GM19467 (cell line): ENCODE measurements around the gene RIC1.
"Not testable (repeated sequence)": the region's sequence is repeated elsewhere in the genome, so short reads cannot be mapped to it uniquely, and the experiment has no call there.

Source experiments
- ATAC-seq: cut with Tn5 transposase; IDR thresholded peaks from one replicate; pipeline ENCODE4 v1.9.1; 2021; ENCODE audit warnings: mild to moderate bottlenecking, moderate library complexity; ENCODE audit not compliant: unreplicated experiment

Gene RIC1

DNA sequence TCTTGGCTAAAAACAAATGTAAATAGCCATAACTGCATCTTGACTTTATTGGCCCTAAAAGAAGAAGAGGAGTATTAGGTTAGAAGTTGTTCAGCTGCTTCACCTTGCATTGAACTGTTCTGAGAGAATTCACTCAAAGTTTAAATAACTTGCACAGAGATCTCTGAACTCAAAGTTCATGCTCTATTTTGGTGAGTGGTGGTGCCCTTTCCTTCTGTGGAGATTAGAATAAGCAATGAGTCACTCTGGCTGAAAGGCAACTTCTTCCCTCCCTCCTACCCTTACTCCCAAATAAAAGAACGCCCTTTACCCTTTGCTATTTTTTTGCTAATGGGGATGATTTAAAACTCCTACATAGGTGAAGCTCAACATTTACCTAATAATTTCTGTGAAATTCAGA lies 155.1 kb downstream of the RIC1 start:
- no peak for ATAC-seq

- no peak for ATAC-seq
These were observed 155.8 kb downstream of the RIC1 start for GRCh38 chr9:5784526-5785315.

GRCh38 chr9:5786370-5787127 lies 157.6 kb downstream of the RIC1 start:
- ATAC-seq: no peak

DNA sequence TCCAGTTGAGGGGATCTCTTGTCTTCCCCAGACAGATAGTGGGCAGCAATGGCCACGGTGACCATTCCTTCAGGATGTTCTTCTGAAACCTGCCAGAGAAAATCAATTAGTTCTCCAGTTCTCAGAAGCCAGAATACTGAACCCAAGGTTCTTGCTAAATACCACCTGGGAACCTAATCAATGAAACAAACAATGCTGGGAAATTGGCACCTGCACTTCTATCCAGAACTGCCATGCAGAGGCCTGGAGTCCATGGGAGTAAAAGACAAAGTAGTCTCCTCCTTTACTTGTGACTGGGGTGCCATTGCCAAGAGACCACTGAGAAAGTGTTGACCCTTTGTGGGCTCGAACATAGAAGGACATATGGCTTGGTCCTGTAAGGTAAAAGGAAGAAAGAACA lies 158.3 kb downstream of the RIC1 start:
- ATAC-seq: no peak

- no peak for ATAC-seq
These were observed 158.9 kb downstream of the RIC1 start for GRCh38 chr9:5787759-5788302.

- no peak for ATAC-seq
These were observed 160.6 kb downstream of the RIC1 start for GRCh38 chr9:5789489-5789888.

- ATAC-seq: no peak
These were observed 162.0 kb downstream of the RIC1 start for GRCh38 chr9:5790923-5791322.

DNA sequence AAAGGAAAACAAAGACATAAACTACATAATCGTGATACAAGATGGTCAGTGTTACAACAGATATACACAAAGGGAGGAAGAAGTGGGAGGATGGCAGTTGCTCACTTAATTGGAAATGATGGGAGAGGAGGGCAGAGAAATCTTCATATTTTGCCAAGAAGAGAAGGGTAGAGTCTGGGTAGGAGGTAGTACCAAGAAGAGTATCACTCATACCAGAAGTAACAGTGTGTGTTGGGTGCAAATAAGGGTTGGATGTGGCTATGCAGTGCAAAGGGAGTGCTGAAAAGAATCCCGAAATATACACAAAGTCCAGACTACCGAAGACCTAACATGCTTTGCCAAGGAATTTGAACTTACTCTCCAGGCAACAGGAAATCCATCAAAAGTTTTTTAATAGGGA lies 163.0 kb downstream of the RIC1 start:
- ATAC-seq: no peak

GRCh38 chr9:5793812-5794211 lies 164.9 kb downstream of the RIC1 start:
- ATAC-seq: no peak

DNA sequence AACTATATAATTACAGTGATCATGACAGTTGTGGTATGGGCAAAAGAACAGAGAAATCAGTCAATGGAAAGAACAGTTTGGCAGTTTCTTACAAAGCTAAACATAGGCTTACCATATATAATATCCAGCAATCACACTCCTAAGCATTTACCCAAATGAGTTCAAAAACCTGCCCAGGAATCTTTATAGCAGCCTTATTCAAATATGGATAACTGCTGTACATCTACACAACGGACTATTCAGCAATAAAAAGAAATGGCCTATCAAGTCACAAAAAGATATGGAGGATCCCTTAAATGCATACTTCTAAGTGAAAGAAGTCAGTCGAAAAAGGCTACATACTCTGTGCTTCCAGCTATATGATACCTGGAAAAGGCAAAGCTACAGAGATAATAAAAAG lies 167.4 kb downstream of the RIC1 start:
- ATAC-seq: no peak

DNA sequence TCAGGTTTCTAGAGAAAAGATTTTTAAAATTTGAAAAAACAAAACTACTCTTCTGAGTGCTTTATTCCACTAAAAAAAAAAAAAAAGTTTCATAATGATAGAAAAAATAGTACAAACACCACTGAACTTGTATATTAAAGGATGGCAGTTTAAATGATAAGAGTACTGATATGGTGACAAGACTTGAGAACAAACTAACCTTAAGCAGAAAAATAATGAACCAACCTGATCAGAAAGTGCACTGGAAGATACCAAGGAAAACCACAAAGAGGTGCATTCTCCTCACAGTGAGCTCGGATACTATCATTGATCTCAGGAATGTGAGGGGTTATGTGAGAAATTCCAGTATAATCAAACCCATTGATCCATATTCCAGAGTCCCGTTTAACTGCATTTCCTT lies 169.7 kb downstream of the RIC1 start:
- ATAC-seq: no peak

GRCh38 chr9:5799314-5799713 lies 170.4 kb downstream of the RIC1 start:
- ATAC-seq: no peak

GRCh38 chr9:5800378-5800777 lies 171.5 kb downstream of the RIC1 start:
- ATAC-seq: not testable (repeated sequence)

DNA sequence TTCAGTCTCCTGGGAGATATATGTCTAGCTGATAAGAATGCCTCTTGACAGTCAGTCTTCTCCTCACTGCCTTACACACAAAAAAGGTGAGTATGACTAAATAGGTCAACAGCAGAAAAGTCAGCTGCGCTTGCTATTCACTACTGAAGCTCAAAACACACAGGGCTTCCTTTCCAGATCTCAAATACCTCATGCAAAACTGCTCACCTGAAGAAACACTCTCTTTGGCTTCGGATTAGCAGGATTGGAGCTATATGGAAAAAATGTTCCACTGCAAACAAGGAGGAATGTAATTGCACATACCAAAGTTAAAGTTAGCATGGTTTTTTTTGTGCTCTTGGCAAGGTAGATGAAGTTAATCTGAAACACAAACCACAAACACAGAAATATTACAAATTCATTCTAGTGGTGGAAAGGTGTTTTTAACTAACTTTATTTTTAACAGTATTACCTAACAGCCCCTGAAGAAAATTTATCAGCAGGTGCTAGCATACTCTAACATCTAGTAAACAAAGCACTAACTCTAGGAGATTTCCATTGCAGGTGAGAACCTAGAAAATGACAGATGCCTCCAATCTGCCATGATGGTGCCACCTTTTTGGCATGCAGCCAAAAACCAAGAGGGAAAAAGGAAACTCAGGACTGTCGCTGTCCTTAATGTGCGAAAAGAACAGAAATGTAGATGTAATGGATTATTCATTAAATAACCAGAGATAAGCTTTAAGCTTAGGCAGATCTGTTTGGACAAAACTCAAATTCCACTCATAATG lies 172.2 kb downstream of the RIC1 start:
- ATAC-seq: no peak

- no peak for ATAC-seq
These were observed 172.8 kb downstream of the RIC1 start for GRCh38 chr9:5801739-5802113.

DNA sequence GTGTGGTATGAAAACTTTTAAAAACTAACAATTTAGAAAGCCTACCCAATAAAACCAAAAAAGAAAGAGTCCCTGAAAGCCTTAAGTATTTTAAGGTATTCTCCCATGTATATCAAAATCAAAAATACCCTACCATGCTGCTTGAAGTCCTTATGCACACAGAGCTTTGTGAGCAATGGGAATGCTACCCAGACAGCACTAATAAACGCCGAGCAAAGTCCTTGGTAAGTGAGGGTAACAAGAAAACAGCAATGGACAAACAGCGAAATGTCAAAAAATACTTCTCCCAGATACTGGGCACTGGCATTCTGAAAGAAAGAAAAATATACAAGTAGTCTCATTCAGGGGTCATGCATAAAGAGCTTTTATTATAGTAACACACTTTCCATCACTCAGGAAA lies 176.6 kb downstream of the RIC1 start:
- no peak for ATAC-seq

- ATAC-seq: no peak
These were observed 182.8 kb downstream of the RIC1 start for GRCh38 chr9:5811751-5812150.

DNA sequence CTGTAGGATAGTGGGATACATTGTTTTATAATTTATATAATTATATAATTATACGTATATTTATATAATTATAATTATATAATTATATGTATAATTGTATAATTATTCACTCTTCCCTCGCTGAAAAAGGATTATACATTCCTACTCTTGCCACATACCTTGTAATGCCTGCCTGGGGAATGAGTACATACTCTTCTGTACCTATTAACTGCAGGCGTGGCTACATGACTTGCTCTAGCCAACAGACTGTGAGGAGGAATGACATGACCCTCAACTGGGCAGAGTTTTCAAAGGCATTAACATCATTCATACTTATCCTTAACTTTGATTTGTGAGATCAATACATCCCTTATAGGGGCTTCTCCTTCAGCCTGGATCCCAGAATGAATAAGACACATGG lies 184.9 kb downstream of the RIC1 start:
- no peak for ATAC-seq

DNA sequence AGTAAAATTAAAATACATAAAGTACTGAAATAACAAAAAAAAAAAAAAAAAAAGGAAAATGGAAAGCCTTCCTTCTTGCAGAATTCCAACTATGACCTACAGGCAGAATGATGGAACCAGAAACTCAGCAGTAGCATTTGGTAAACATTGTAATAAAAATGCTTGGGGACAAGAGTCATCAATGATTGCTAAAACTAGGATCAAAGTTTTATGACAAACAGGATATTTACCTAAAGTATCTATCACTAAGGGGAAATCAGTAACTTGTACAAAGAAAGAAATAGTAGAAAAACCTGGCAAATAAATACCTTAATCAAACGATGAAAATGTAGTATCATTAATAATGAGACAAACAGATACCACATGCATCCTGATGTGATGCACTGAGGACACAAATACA lies 186.6 kb downstream of the RIC1 start:
- no peak for ATAC-seq

DNA sequence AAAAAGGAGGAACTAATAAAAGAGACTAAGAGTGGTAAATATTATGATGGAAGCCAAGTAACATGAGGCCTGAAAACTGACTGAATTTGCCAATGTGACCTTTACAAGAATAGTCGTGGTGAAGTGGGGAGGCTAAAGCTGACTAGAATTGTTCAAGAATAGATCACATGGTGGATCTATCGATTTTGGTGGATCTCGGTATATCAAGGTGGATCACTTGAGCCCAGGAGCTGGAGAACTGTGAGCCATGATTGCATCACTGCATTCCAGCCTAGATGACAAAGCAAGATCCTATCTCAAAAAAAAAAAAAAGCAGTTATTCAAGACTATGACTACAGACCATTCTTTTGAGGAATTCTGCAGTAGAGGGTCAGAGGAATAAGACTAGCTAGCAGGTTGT lies 189.0 kb downstream of the RIC1 start:
- no peak for ATAC-seq

DNA sequence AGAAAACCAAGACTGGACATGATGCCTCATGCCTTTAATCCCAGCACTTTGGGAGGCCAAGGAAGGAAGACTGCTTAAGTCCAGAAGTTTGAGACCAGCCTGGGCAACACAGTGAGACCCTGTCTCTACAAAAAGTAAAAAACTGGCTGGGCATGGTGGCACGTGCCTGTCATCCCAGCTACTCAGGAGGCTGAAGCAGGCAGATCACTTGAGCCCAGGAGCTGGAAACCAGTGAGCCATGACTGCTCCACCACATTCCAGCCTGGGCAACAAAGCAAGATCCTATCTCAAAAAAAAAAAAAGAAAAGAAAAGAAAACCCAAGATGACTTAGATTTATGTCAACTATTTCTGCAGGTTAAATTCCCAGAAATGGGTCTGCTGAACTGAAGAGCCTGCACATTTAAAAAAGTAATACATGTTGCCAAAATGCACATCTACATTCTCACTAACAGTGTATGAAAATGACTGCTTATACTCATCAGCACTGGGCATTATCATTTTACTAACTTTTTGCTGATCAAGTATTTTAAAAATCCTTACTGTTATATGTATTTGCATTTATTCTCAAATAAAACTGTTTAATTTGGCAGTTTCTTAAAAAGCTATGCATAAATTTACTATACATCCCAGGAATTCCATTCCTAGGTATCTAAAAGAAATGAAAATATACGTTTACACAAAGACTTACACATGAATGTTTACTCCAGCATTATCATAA lies 189.7 kb downstream of the RIC1 start:
- ATAC-seq: no peak
